Osteoblast (primary cell): ENCODE measurements around the gene SNAP29. TPM values are rescaled to one million over a fixed set of nuclear protein-coding genes. Genes with fewer than 3 reads are reported as not detected.

Experiments
- DNase-seq: peaks from one replicate; pipeline ENCODE4 v3.0.0; 2011; ENCODE audit warnings: low spot score, mixed read lengths; ENCODE audit not compliant: insufficient read length; ENCODE audit errors: missing footprints
- H2AFZ ChIP-seq: 2 replicates; pipeline ENCODE4 v1.6.0; 2011; ENCODE audit warnings: mild to moderate bottlenecking, low read length
- H3K27ac ChIP-seq: 2 replicates; pipeline ENCODE4 v1.5.1; 2011; ENCODE audit warnings: mild to moderate bottlenecking, low read depth, low read length, moderate library complexity
- H3K27me3 ChIP-seq: 2 replicates; pipeline ENCODE4 v1.6.0; 2012; ENCODE audit warnings: mild to moderate bottlenecking, control low read depth, inconsistent platforms, low read length, moderate library complexity; ENCODE audit not compliant: insufficient read depth
- H3K36me3 ChIP-seq: 2 replicates; pipeline ENCODE4 v1.5.1; 2011; ENCODE audit warnings: mild to moderate bottlenecking, low read length, control low read depth, moderate library complexity; ENCODE audit not compliant: insufficient read depth
- H3K4me1 ChIP-seq: 2 replicates; pipeline ENCODE4 v1.5.1; 2011; ENCODE audit warnings: mild to moderate bottlenecking, low read length, control low read depth, moderate library complexity; ENCODE audit not compliant: insufficient read depth
- H3K4me2 ChIP-seq: 2 replicates; pipeline ENCODE4 v1.6.0; 2011; ENCODE audit warnings: mild to moderate bottlenecking, low read length; ENCODE audit not compliant: insufficient read depth
- H3K4me3 ChIP-seq: fragments of 200-600 bp; sonication (generic); 3 replicates; pipeline ENCODE4 v1.5.1; 2012; ENCODE audit warnings: mild to moderate bottlenecking, low read length, inconsistent platforms; ENCODE audit not compliant: insufficient read depth
- H3K79me2 ChIP-seq: 2 replicates; pipeline ENCODE4 v1.6.0; 2012; ENCODE audit warnings: mild to moderate bottlenecking, low read length, control low read depth, inconsistent platforms; ENCODE audit not compliant: insufficient read depth
- H3K9me3 ChIP-seq: 2 replicates; pipeline ENCODE4 v1.5.1; 2011; ENCODE audit warnings: low read depth, low read length, control low read depth
- H4K20me1 ChIP-seq: 2 replicates; pipeline ENCODE4 v1.6.0; 2012; ENCODE audit warnings: mild to moderate bottlenecking, low read length, control low read depth; ENCODE audit not compliant: insufficient read depth
- CTCF ChIP-seq: IDR thresholded peaks from 2 replicates; pipeline ENCODE4 v1.5.1; 2011; ENCODE audit warnings: mild to moderate bottlenecking, low read depth, low read length, moderate library complexity; ENCODE audit errors: extremely low read depth
- total RNA-seq: library from RNA; depleted of rRNA; stranded (reverse); fragments of >200 nt; gene quantifications from 2 replicates; pipeline ENCODE4 v1.2.3, GENCODE V29; 2012

SNAP29 gene
- total RNA-seq, 1 donor = 13.0 TPM

- H3K36me3 ChIP-seq = no peaks in the 10 kb centered on the region
- H3K4me2 ChIP-seq = no peak overlapping the region
- no peaks in the 10 kb centered on the region for H3K4me1 ChIP-seq
- H4K20me1 ChIP-seq = peaks cover 51% of the 10 kb centered on the region
- H3K27ac ChIP-seq = no peak overlapping the region
- H3K4me3 ChIP-seq = no peak overlapping the region
- H3K9me3 ChIP-seq = no peaks in the 10 kb centered on the region
- H2AFZ ChIP-seq = no peak overlapping the region
- TF ChIP-seq CTCF = no peak
- no peaks in the 10 kb centered on the region for H3K27me3 ChIP-seq
- no peak for DNase-seq
- H3K79me2 ChIP-seq = peaks cover 85% of the 10 kb centered on the region
Measured at GRCh38 chr22:20844055-20845037, 14.5 kb upstream of the SNAP29 start.

- Histone ChIP-seq H3K79me2 (peaks cover 81% of the 10 kb centered on the region), H3K4me3 (no peak overlapping the region), H2AFZ (no peak overlapping the region), H3K4me2 (no peak overlapping the region), H3K27me3 (no peaks in the 10 kb centered on the region), H3K27ac (no peak overlapping the region), H4K20me1 (peaks cover 37% of the 10 kb centered on the region), H3K4me1 (no peaks in the 10 kb centered on the region), H3K9me3 (no peaks in the 10 kb centered on the region), H3K36me3 (no peaks in the 10 kb centered on the region)
- no peak for TF ChIP-seq CTCF
- DNase-seq = no peak
Measured at GRCh38 chr22:20847318-20847822, 11.4 kb upstream of the SNAP29 start.

- peaks cover 83% of the 10 kb centered on the region for H3K79me2 ChIP-seq
Measured at GRCh38 chr22:20852076-20852475, 6.7 kb upstream of the SNAP29 start.

More at GRCh38 chr22:20852076-20852475, 6.7 kb upstream of the SNAP29 start:
- H3K4me3 ChIP-seq = no peak overlapping the region
- H3K27me3 ChIP-seq = no peaks in the 10 kb centered on the region
- no peak for TF ChIP-seq CTCF
- H3K4me2 ChIP-seq = no peak overlapping the region
- H2AFZ ChIP-seq = no peak overlapping the region
- peaks cover 11% of the 10 kb centered on the region for H3K4me1 ChIP-seq
- no peaks in the 10 kb centered on the region for H3K36me3 ChIP-seq
- DNase-seq = no peak
- H3K27ac ChIP-seq = no peak overlapping the region
- peaks cover 51% of the 10 kb centered on the region for H4K20me1 ChIP-seq
- no peaks in the 10 kb centered on the region for H3K9me3 ChIP-seq
